ENCODE results near the gene RASGRF1. TPM values are rescaled to one million over a fixed set of nuclear protein-coding genes. Genes with fewer than 3 reads are reported as not detected.

The RASGRF1 gene
- total RNA-seq, 1 donor from 2014 or later, result 0.48 TPM

GRCh38 chr15:79060175-79060574, 30.4 kb downstream of the RASGRF1 start:
- Mint-ChIP-seq H3K9me3 (ENCODE audit: unreplicated experiment) (no peaks in the 10 kb centered on the region), H3K27ac (ENCODE audit: unreplicated experiment) (no peak overlapping the region), H3K4me1 (ENCODE audit: unreplicated experiment) (no peaks in the 10 kb centered on the region), H3K36me3 (ENCODE audit: unreplicated experiment) (no peaks in the 10 kb centered on the region), H3K27me3 (ENCODE audit: unreplicated experiment) (peaks cover 49% of the 10 kb centered on the region), H3K4me3 (ENCODE audit: unreplicated experiment) (no peak overlapping the region)
- TF ChIP-seq CTCF (IDR thresholded peaks at IDR 0.05), result no peak
- DNase-seq (ENCODE audit: extremely low spot score, unreplicated experiment), result no peak

DNA sequence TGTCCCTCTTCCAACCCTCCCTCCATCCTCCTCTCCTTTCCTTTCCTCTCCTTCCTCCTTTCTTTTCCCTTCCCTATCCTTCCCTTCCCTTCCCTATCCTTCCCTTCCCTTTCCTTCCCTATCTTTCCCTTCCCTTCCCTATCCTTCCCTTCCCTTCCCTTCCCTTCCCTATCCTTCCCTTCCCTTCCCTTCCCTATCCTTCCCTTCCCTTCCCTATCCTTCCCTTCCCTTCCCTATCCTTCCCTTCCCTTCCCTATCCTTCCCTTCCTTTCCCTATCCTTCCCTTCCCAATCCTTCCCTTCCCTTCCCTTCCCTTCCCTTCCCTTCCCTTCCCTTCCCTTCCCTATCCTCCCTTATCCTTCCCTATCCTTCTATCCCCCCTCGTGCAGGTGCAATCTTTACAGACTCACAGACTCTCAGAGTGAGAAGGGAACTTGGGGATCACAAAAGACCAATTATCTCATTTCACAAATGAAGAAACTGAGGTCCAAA, 31.5 kb downstream of the RASGRF1 start:
- H3K27ac Mint-ChIP-seq (ENCODE audit: unreplicated experiment), result no peak overlapping the region
- no peak for TF ChIP-seq CTCF (IDR thresholded peaks at IDR 0.05)
- DNase-seq (ENCODE audit: extremely low spot score, unreplicated experiment), result no peak

DNA sequence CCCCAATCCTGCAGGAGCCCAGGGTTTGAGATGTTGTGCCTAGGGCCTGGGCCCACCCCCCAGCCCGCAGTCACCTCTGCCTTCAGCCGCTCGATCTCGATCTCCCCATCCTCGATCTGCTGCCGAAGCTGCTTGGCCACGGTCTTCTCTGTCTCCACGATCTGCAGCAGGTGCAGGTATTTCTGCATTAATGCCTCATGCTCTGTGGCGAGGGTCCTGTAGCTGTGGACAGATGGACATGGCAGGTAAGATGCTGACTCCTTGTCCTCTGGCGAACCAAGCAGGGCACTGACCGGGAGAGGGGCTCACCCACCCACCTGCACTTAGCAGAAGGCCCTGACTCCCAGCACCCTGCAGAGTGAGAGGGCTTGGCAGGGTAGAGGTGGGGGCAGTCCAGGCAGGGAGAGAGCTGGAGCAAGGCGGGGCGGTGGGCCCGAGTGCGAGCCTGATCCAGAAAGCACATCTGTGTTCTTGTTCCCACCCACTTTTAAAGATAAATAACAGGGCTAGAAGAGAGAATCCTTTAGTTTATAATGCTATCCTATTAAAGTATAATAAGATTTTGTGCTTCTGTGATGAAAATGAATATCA, 32.2 kb downstream of the RASGRF1 start:
- no peak overlapping the region for H3K4me3 Mint-ChIP-seq (ENCODE audit: unreplicated experiment)
- H3K9me3 Mint-ChIP-seq (ENCODE audit: unreplicated experiment), result no peaks in the 10 kb centered on the region
- H3K27ac Mint-ChIP-seq (ENCODE audit: unreplicated experiment), result no peak overlapping the region
- no peaks in the 10 kb centered on the region for H3K4me1 Mint-ChIP-seq (ENCODE audit: unreplicated experiment)
- DNase-seq (ENCODE audit: extremely low spot score, unreplicated experiment), result no peak
- H3K36me3 Mint-ChIP-seq (ENCODE audit: unreplicated experiment), result no peaks in the 10 kb centered on the region
- peaks cover 51% of the 10 kb centered on the region for H3K27me3 Mint-ChIP-seq (ENCODE audit: unreplicated experiment)
- TF ChIP-seq CTCF (IDR thresholded peaks at IDR 0.05), result no peak

More for the DNA sequence above, 31.5 kb downstream of the RASGRF1 start:
- H3K36me3 Mint-ChIP-seq (ENCODE audit: unreplicated experiment), result no peaks in the 10 kb centered on the region
- H3K27me3 Mint-ChIP-seq (ENCODE audit: unreplicated experiment), result peaks cover 50% of the 10 kb centered on the region
- no peaks in the 10 kb centered on the region for H3K9me3 Mint-ChIP-seq (ENCODE audit: unreplicated experiment)
- no peak overlapping the region for H3K4me3 Mint-ChIP-seq (ENCODE audit: unreplicated experiment)
- no peaks in the 10 kb centered on the region for H3K4me1 Mint-ChIP-seq (ENCODE audit: unreplicated experiment)

- TF ChIP-seq CTCF (IDR thresholded peaks at IDR 0.05), result no peak
- Mint-ChIP-seq H3K36me3 (ENCODE audit: unreplicated experiment) (no peaks in the 10 kb centered on the region), H3K27ac (ENCODE audit: unreplicated experiment) (no peak overlapping the region), H3K9me3 (ENCODE audit: unreplicated experiment) (no peaks in the 10 kb centered on the region), H3K27me3 (ENCODE audit: unreplicated experiment) (peaks cover 46% of the 10 kb centered on the region), H3K4me3 (ENCODE audit: unreplicated experiment) (no peak overlapping the region), H3K4me1 (ENCODE audit: unreplicated experiment) (no peaks in the 10 kb centered on the region)
- no peak for DNase-seq (ENCODE audit: extremely low spot score, unreplicated experiment)
These were observed 33.5 kb downstream of the RASGRF1 start for GRCh38 chr15:79057050-79057449.

DNA sequence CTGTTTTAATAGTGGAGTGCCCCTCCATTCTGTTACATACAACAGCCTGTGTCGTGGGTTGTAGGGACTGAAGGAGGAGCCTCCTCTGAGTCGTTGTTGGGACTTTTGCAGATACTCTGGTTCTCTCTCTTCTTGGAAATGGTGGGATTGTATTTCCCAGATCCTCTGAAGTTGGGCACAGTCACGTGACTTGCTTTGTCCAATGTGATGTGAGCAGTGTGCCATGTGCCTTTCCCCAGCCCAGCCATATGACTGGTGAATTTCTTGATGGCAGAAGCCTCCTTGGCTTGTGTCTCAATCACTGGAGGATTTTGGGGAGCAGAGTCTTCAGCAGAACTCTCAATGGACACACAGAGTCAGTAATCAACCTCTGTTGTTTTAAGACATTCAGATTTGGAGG, 36.2 kb downstream of the RASGRF1 start:
- DNase-seq (ENCODE audit: extremely low spot score, unreplicated experiment), result no peak
- H3K27me3 Mint-ChIP-seq (ENCODE audit: unreplicated experiment), result peaks cover 40% of the 10 kb centered on the region
- H3K36me3 Mint-ChIP-seq (ENCODE audit: unreplicated experiment), result no peaks in the 10 kb centered on the region
- H3K4me3 Mint-ChIP-seq (ENCODE audit: unreplicated experiment), result no peak overlapping the region
- no peak for TF ChIP-seq CTCF (IDR thresholded peaks at IDR 0.05)
- no peaks in the 10 kb centered on the region for H3K9me3 Mint-ChIP-seq (ENCODE audit: unreplicated experiment)
- no peaks in the 10 kb centered on the region for H3K4me1 Mint-ChIP-seq (ENCODE audit: unreplicated experiment)
- H3K27ac Mint-ChIP-seq (ENCODE audit: unreplicated experiment), result no peak overlapping the region
